ENCODE measurements around the gene TRPV4.

- TF ChIP-seq, protein P1, sequence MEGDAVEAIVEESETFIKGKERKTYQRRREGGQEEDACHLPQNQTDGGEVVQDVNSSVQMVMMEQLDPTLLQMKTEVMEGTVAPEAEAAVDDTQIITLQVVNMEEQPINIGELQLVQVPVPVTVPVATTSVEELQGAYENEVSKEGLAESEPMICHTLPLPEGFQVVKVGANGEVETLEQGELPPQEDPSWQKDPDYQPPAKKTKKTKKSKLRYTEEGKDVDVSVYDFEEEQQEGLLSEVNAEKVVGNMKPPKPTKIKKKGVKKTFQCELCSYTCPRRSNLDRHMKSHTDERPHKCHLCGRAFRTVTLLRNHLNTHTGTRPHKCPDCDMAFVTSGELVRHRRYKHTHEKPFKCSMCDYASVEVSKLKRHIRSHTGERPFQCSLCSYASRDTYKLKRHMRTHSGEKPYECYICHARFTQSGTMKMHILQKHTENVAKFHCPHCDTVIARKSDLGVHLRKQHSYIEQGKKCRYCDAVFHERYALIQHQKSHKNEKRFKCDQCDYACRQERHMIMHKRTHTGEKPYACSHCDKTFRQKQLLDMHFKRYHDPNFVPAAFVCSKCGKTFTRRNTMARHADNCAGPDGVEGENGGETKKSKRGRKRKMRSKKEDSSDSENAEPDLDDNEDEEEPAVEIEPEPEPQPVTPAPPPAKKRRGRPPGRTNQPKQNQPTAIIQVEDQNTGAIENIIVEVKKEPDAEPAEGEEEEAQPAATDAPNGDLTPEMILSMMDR (IDR thresholded peaks at IDR 0.05), result no peak
- TF ChIP-seq EZH2 (IDR thresholded peaks at IDR 0.05), result no peak
Measured at GRCh38 chr12:109766251-109766778, 66.9 kb downstream of the TRPV4 start.

All from neural progenitor cell (in vitro differentiated cells).